Sigmoid colon (tissue), 4 donors: ENCODE results near the gene GABRB1.

Experiments
- POLR2A ChIP-seq, 2 donors: fragments of 450-650 bp; IDR thresholded peaks; one replicate each; pipeline ENCODE4 v1.6.1; 2016; ENCODE audit warnings: antibody characterized with exemption in 2 of 2, mild to moderate bottlenecking in 2 of 2, moderate library complexity in 2 of 2
- POLR2AphosphoS5 ChIP-seq, 4 donors: sonication (generic); formaldehyde crosslinking; IDR thresholded peaks; one replicate each; pipeline ENCODE4 v1.6.1; 2017; ENCODE audit warnings: antibody characterized with exemption in 4 of 4
- TF ChIP-seq, protein P1 (sequence below), 4 experiments: fragments of 450-650 bp in 3 of 4; fragments of 200-600 bp in 1 of 4; IDR thresholded peaks; one replicate each; pipeline ENCODE4 v1.5.1; 2016 to 2019; ENCODE audit warnings: antibody characterized with exemption in 4 of 4, mild to moderate bottlenecking in 3 of 4, moderate library complexity in 2 of 4

DNA sequence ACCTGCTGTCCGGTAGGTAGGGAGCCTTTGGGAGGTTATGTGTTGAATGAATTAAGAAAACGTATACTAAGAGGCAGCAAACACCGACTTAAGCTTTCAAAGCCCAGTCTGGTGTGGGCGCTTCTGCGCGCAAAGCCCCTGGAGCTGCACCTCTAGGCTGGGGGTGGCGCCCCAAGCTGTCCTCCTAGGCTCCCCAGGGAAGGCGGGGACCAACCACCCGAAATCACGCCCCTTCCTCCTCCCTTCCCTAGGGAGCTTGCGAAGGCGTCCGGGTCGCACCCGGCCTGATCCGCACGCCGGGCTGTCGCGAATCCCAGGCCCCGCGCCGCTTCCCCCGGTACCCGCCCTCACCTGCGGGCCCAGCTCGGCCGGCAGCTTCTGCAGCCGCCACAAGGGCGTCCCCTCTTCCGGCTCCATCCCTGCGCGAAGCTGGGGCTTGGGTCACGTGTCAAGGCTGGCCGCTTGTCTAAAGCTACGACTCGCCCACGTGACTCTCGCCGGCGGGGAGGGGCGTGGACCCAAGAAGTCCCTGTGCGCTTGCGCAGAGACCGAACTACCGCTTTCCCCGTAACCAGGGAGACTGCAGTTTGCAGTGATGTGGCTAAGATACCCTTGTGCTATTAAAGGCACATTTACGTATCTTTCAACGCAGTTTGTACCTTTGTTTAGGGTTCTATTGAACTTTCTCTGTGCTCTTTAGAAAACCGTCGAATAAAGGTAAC, 432.0 kb downstream of the GABRB1 start, which contains the start of gene COMMD8:
- peak; percentile 50 to 86 (median 78) for TF ChIP-seq POLR2AphosphoS5 (IDR thresholded peaks at IDR 0.05)
- TF ChIP-seq, protein P1, sequence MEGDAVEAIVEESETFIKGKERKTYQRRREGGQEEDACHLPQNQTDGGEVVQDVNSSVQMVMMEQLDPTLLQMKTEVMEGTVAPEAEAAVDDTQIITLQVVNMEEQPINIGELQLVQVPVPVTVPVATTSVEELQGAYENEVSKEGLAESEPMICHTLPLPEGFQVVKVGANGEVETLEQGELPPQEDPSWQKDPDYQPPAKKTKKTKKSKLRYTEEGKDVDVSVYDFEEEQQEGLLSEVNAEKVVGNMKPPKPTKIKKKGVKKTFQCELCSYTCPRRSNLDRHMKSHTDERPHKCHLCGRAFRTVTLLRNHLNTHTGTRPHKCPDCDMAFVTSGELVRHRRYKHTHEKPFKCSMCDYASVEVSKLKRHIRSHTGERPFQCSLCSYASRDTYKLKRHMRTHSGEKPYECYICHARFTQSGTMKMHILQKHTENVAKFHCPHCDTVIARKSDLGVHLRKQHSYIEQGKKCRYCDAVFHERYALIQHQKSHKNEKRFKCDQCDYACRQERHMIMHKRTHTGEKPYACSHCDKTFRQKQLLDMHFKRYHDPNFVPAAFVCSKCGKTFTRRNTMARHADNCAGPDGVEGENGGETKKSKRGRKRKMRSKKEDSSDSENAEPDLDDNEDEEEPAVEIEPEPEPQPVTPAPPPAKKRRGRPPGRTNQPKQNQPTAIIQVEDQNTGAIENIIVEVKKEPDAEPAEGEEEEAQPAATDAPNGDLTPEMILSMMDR (IDR thresholded peaks at IDR 0.05), result peak in 2 of 4 experiments; percentile 43 to 45
- TF ChIP-seq POLR2A (IDR thresholded peaks at IDR 0.05), result peak in 1 of 2 donors; percentile 17
